Keratinocyte (primary cell): ENCODE results near the gene TANK.
"Not testable (repeated sequence)": the region's sequence is repeated elsewhere in the genome, so short reads cannot be mapped to it uniquely, and the experiment has no call there.

Source experiments
- EZH2 ChIP-seq: IDR thresholded peaks from one replicate; pipeline ENCODE4 v1.6.1; 2012; ENCODE audit warnings: inconsistent platforms, mild to moderate bottlenecking, low read length, moderate library complexity
- TF ChIP-seq, protein P1 (sequence below), 3 experiments: IDR thresholded peaks in 1 of 3; conservative IDR thresholded peaks in 1 of 3; optimal IDR thresholded peaks in 1 of 3; 2 replicates in 2 of 3; 3 replicates in 1 of 3; pipeline versions ENCODE3 to v1.5.1; 2011; ENCODE audit warnings: low read length in 3 of 3, mild to moderate bottlenecking in 3 of 3, moderate library complexity in 2 of 3, control low read depth in 1 of 3, inconsistent platforms in 1 of 3; ENCODE audit not compliant: insufficient read depth in 2 of 3; ENCODE audit errors: extremely low read depth in 1 of 3

DNA sequence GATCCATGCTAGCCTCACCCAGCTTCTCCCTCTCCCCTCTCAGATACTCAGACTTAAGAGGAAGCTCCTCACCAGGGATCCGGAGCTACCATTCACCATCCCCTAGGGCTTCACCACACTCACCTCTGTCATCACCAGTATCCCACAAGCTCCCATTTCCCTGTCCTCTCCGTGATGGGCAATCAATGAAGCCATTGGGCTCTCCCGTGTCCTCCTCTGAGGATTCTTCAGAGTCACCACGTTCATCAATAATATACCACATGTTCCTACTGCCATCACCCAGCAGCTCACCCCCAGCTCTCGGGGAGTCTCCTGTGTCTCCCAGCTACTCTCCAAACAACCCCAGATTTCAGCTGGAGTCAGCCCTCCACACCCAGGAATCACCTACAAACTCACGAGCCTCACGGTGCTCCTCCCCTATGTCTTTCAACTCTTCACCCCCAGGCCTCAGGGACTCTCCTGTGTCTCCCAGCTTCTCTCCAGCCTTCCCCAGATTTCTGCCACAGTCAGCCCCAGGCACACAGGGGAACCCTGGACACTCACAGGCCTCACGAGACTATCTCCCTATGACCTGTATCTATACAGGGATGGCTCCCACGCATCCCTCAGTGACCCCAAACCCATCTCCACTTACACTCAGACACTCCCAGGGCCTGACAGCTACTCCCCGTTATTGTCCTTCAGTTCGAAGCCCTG, 121.5 kb downstream of the TANK start:
- TF ChIP-seq, protein P1, sequence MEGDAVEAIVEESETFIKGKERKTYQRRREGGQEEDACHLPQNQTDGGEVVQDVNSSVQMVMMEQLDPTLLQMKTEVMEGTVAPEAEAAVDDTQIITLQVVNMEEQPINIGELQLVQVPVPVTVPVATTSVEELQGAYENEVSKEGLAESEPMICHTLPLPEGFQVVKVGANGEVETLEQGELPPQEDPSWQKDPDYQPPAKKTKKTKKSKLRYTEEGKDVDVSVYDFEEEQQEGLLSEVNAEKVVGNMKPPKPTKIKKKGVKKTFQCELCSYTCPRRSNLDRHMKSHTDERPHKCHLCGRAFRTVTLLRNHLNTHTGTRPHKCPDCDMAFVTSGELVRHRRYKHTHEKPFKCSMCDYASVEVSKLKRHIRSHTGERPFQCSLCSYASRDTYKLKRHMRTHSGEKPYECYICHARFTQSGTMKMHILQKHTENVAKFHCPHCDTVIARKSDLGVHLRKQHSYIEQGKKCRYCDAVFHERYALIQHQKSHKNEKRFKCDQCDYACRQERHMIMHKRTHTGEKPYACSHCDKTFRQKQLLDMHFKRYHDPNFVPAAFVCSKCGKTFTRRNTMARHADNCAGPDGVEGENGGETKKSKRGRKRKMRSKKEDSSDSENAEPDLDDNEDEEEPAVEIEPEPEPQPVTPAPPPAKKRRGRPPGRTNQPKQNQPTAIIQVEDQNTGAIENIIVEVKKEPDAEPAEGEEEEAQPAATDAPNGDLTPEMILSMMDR (optimal IDR thresholded peaks at IDR 0.05 in 1 of 3, IDR thresholded peaks at IDR 0.05 in 1 of 3, conservative IDR thresholded peaks at IDR 0.05 in 1 of 3; ENCODE audit: extremely low read depth in 1 of 3, insufficient read depth in 2 of 3, low read length in 3 of 3) = not testable (repeated sequence)
- not testable (repeated sequence) for TF ChIP-seq EZH2
